HG03565 (cell line): ENCODE measurements around the gene ALKBH4.
"Not testable (repeated sequence)": the region's sequence is repeated elsewhere in the genome, so short reads cannot be mapped to it uniquely, and the experiment has no call there.

Experiments
- ATAC-seq: cut with Tn5 transposase; IDR thresholded peaks from one replicate; pipeline ENCODE4 v1.9.1; 2021; ENCODE audit warnings: mild to moderate bottlenecking, moderate library complexity; ENCODE audit not compliant: unreplicated experiment

Gene ALKBH4

DNA sequence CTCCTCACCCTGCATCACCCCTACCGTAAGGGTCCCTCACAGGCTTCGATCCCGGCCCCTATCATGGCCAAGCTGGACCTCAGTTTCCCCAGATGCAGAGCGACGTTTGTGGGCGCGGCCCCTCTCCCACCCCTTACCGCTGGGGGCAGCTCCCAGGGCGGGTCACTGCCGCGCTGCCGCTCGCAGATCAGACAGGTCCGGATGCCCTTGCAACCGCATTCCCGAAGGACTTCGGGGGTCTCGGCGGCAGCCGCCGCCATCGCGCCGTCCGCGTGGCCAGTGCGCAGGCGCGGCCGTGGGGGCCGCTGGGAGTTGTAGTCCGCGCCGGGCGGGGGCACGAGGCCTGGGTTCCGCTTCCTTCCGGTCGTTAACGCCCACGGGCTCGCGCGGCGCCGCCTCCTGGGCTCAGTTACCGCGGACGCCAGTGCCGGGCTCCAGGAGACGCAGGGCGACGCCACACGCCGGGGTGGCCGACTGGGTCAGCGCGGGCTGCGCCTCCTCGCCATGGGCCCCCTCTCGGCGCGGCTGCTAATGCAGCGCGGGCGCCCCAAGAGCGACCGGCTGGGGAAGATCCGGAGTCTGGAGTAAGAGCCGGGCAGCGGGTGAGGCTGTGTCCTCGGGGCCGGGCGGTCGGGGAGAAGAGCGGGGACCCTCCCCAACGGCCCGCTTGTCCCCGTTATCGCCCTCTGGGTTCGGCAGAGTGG, at the start of gene ALKBH4, which contains the start of gene LRWD1:
ALKBH4 (minus strand) TSS at position 287 of the 704 bp plus-strand sequence; CDS start at position 260, 27 bp downstream.
LRWD1 (plus strand) TSS at position 408 of the 704 bp plus-strand sequence; CDS start at position 505, 97 bp downstream.
- ATAC-seq: peak; percentile 80

DNA sequence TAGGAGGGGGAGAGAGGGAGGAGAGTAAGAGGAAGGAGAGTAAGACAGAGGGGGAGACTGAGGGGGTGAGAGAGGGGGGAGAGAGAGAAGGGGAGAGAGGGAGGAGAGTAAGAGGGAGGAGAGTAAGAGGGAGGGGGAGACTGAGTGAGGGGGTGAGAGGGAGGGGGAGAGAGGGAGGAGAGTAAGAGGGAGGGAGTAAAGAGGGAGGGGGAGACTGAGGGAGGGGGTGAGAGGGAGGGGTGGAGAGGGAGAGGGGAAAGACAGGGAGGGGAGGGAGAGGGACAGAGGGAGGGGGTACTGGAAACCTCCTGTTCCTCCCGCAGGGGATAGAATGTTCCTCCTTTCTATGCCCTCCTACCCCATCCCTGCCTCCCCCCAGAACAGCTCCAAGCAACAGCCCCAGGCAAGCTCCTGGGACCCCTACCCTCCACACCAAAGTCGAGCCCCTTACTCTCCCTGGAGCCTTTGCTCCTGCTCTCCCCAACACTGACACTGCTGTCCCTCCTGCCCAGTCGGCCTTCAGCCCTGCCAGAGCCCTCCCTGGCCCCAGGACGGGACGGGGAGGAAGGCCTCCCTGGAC, 48.1 kb upstream of the ALKBH4 start:
- not testable (repeated sequence) for ATAC-seq

DNA sequence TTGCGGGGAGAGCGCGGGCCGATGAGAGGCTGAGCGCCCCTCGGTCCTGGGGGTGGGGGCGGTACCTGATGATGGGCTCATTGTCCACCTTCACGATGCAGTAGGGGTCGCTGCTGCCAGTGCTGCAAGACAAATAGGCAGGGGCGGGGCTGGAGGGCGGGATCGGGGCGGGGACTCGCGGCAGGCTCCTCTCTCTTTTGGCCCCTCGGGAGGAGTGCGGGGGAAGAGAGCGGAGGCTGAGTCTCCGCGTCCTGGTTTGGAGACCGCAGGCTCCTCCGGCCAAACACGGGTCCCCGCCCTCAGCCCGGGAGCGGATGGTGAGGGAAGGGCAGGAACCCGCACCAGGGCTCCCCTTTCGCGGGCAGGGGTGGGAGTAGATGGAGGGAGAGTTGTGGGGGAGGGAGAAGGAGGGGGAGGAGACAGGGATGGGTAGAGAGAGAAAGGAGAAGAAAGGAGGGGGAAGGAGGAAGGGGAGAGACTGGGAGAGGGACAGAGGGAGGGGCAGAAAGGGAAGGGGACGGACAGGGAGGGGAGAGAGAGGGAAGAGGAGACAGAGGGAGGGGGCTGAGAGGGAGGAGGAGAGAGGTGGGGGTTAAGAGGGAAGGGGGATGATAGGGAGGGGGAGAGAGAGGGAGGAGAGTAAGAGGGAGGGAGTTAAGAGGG, 47.3 kb upstream of the ALKBH4 start:
- ATAC-seq: not testable (repeated sequence)

DNA sequence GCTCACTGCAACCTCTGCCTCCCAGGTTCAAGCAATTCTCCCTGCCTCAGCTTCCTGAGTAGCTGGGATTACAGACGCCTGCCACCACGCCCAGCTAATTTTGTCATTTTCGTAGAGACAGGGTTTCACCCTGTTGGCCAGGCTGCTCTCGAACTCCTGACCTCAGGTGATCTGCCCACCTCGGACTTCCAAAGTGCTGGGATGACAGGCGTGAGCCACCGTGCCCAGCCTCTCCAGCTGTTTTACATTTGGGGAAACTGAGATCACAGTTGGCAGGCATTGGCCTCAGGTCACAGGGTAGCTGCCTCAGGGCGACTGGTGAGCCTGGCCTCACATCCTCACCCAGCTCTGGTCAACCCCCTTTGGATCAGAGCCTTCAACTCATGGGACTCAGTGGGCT, 45.9 kb upstream of the ALKBH4 start:
- not testable (repeated sequence) for ATAC-seq

- ATAC-seq: not testable (repeated sequence)
These were observed 42.9 kb upstream of the ALKBH4 start for GRCh38 chr7:102507410-102508088.

- not testable (repeated sequence) for ATAC-seq
These were observed 40.9 kb upstream of the ALKBH4 start for GRCh38 chr7:102505298-102506185.

- not testable (repeated sequence) for ATAC-seq
These were observed 38.5 kb upstream of the ALKBH4 start for GRCh38 chr7:102503141-102503540.

GRCh38 chr7:102498321-102498720, 33.7 kb upstream of the ALKBH4 start:
- ATAC-seq: not testable (repeated sequence)

GRCh38 chr7:102497308-102497707, 32.6 kb upstream of the ALKBH4 start:
- not testable (repeated sequence) for ATAC-seq

GRCh38 chr7:102496861-102497260, 32.2 kb upstream of the ALKBH4 start:
- ATAC-seq: not testable (repeated sequence)

DNA sequence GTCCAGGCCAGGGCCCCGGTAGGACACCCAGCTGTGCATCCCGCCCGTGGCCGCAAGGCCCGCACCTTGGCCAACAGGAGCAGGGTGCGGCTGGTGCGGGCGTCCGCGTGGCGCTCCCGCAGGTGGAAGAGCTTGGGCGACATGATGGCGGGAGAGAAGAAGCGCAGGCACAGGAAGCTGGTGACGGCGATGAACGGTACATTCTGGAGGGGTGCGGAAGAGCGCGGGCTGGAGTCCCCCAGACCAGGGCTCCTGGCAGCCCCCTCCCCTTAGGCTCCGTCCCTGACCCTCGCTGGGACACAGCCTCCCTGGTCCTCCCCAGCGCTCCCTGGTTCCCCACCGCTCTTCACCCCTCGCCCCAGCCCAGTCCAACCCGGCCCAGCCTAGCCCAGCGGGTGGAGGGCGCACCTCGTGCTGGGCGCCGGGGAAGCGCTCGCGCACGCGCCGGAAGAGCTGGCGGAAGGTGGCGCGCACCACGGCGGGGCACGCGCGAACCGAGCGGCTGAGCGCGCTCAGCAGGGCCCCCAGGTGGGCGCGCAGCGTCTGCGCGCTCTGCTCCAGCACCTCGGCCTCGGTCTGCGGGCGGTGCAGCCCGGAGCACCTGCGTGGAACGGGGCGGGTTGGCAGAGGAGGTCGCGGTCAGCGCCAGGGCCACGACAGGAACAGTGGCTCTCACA, 29.9 kb upstream of the ALKBH4 start:
- ATAC-seq: peak; percentile 55

GRCh38 chr7:102494026-102494425, 29.4 kb upstream of the ALKBH4 start:
- not testable (repeated sequence) for ATAC-seq

DNA sequence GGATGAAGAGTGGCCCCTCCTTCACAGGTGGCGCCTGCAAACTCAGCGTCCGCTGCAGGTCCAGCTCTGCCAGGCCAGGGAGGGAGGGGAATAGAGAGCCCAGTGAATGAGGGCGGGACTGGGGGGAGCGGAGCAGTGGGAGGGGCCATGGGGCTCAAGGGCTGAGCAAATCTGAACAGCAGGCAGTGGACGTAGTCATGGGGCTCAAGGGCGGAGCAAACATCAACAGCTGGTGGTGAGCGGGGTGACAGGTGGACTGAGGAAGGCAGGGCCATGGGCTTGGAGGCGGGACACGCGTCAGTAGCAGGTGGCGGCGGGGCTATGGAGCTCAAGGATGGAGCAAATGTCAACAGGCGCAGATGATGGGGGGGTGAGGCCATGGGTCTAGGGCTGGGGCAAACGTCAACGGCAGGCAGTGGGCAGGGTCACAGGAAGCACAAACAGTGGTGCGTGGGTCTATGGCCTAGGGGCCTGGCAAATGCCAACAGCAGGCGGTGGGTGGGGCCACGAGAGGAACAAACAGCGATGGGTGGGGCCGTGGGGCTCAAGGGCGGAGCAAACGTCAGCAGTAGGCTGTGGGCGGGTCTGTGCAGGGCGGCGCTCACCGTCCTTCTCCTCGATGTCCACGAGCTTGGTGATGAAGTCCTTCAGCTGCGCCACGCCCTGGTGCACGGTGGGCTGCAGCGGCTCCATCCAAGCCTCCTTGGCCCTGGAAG, 28.7 kb upstream of the ALKBH4 start:
- ATAC-seq: not testable (repeated sequence)

GRCh38 chr7:102490529-102491075, 25.9 kb upstream of the ALKBH4 start:
- ATAC-seq: peak; percentile 38

- ATAC-seq: not testable (repeated sequence)
These were observed 19.7 kb upstream of the ALKBH4 start for GRCh38 chr7:102484317-102484716.

DNA sequence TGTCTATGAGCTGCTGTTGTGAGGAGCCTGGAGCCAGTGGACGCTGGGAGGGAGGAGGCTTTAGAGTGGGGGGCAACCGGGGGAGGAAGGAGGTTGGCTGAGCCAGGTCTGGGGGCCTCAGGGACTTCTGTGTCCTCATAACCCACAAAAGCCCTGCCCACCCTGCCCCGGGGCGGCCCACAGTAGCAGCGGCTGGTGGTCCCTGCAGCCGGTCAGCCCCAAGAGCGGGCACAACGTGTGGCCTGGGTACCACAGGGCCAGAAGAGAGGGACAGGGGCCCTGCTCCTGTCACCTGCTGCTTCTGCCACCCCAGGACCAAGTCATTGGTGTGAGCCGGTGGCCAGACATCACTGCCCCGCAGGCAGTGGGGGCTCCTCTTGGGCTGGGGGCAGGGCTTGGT, 17.3 kb upstream of the ALKBH4 start:
- not testable (repeated sequence) for ATAC-seq

- not testable (repeated sequence) for ATAC-seq
These were observed 15.4 kb upstream of the ALKBH4 start for GRCh38 chr7:102479982-102480637.

GRCh38 chr7:102479209-102479584, 14.5 kb upstream of the ALKBH4 start:
- ATAC-seq: peak; percentile 18
